Left renal pelvis (tissue), 4 donors: ENCODE results near the gene STARD10. TPM values are rescaled to one million over a fixed set of nuclear protein-coding genes. Genes with fewer than 3 reads are reported as not detected.

Experiments
- DNase-seq, 4 donors: peaks; one replicate each; pipeline ENCODE4 v3.0.0-alpha.2; 2013; ENCODE audit warnings: low read depth in 4 of 4, low spot score in 3 of 4
- polyA plus RNA-seq, 4 donors: library from polyadenylated mRNA; unstranded; fragments of 120-200 nt; gene quantifications; one replicate each; pipeline ENCODE4 v1.2.1, GENCODE V29; 2013; ENCODE audit not compliant: insufficient read length in 4 of 4

The STARD10 gene
- polyA plus RNA-seq, 4 donors: 20.1 to 89.9 (median 68.7) TPM

- no peak for DNase-seq
Measured at GRCh38 chr11:72782081-72782920, 11.5 kb downstream of the STARD10 start.

- DNase-seq: no peak
Measured at GRCh38 chr11:72781313-72782080, 12.3 kb downstream of the STARD10 start.

- DNase-seq: no peak
Measured at GRCh38 chr11:72781063-72781312, 12.9 kb downstream of the STARD10 start.

- no peak for DNase-seq
Measured at GRCh38 chr11:72780296-72781062, 13.4 kb downstream of the STARD10 start.

GRCh38 chr11:72779495-72780128 lies 14.2 kb downstream of the STARD10 start:
- no peak for DNase-seq

- no peak for DNase-seq
Measured at GRCh38 chr11:72778535-72779494, 15.0 kb downstream of the STARD10 start.

- no peak for DNase-seq
Measured at GRCh38 chr11:72777755-72778278, 16.0 kb downstream of the STARD10 start.

GRCh38 chr11:72776844-72777754 lies 16.7 kb downstream of the STARD10 start:
- DNase-seq: no peak

- no peak for DNase-seq
Measured at GRCh38 chr11:72776117-72776843, 17.6 kb downstream of the STARD10 start.

- DNase-seq: no peak
Measured at GRCh38 chr11:72775288-72776110, 18.3 kb downstream of the STARD10 start.

- no peak for DNase-seq
Measured at GRCh38 chr11:72774499-72774898, 19.3 kb downstream of the STARD10 start.

- DNase-seq: no peak
Measured at GRCh38 chr11:72773696-72774095, 20.2 kb downstream of the STARD10 start.

- DNase-seq: no peak
Measured at GRCh38 chr11:72773291-72773690, 20.6 kb downstream of the STARD10 start.

GRCh38 chr11:72772059-72772458 lies 21.8 kb downstream of the STARD10 start:
- no peak for DNase-seq

- no peak for DNase-seq
Measured at GRCh38 chr11:72771507-72771906, 22.3 kb downstream of the STARD10 start.

GRCh38 chr11:72770799-72771198 lies 23.0 kb downstream of the STARD10 start:
- DNase-seq: no peak

- DNase-seq: no peak
Measured at GRCh38 chr11:72769680-72770079, 24.2 kb downstream of the STARD10 start.
